Upper lobe of left lung (tissue), 6 donors: ENCODE data around the gene CHDH. TPM values are rescaled to one million over a fixed set of nuclear protein-coding genes. Genes with fewer than 3 reads are reported as not detected.
A peak's percentile ranks its signal among the peaks of the same experiment; 100 is the strongest.

ENCODE experiments used
- ATAC-seq, 2 donors: fragments of 200-7000 bp; cut with Tn5 transposase; one replicate each; pipeline ENCODE4 v1.9.1; 2022; ENCODE audit warnings: mild to moderate bottlenecking in 2 of 2, moderate library complexity in 2 of 2; ENCODE audit not compliant: low FRiP score in 2 of 2
- DNase-seq, 2 donors: peaks; one replicate each; pipeline ENCODE4 v3.0.0-alpha.2; 2019 to 2020
- H3K27ac ChIP-seq, 4 donors: fragments of 200-600 bp; sonication (generic); one replicate each; pipeline ENCODE4 v1.5.1; 2016 to 2019
- H3K27me3 ChIP-seq, 4 donors: fragments of 200-600 bp; sonication (generic); one replicate each; pipeline ENCODE4 v1.5.1; 2017 to 2019
- H3K36me3 ChIP-seq, 4 donors: fragments of 200-600 bp; sonication (generic); one replicate each; pipeline ENCODE4 v1.5.1; 2016 to 2019
- H3K4me1 ChIP-seq, 4 donors: fragments of 200-600 bp; sonication (generic); one replicate each; pipeline ENCODE4 v1.5.1; 2018 to 2019
- H3K4me3 ChIP-seq, 4 donors: fragments of 200-600 bp; sonication (generic); one replicate each; pipeline ENCODE4 v1.5.1; 2017 to 2019; ENCODE audit warnings: mild to moderate bottlenecking in 2 of 4, moderate library complexity in 1 of 4
- H3K9me3 ChIP-seq, 4 donors: fragments of 200-600 bp; sonication (generic); one replicate each; pipeline ENCODE4 v1.5.1; 2018 to 2019
- CTCF ChIP-seq, 6 experiments: fragments of 450-650 bp in 4 of 6; fragments of 200-600 bp in 2 of 6; sonication (generic) in 2 of 6; IDR thresholded peaks; one replicate each; pipeline ENCODE4 v1.5.1; 2016 to 2019; ENCODE audit warnings: antibody characterized with exemption in 6 of 6
- EP300 ChIP-seq, 4 donors: sonication (generic); formaldehyde crosslinking; IDR thresholded peaks; one replicate each; pipeline ENCODE4 v1.5.1; 2017; ENCODE audit warnings: antibody characterized with exemption in 4 of 4, control low read depth in 2 of 4
- POLR2A ChIP-seq, 4 donors: fragments of 450-650 bp; IDR thresholded peaks; one replicate each; pipeline ENCODE4 v1.5.1; 2016 to 2017; ENCODE audit warnings: antibody characterized with exemption in 4 of 4, mild to moderate bottlenecking in 2 of 4
- POLR2AphosphoS5 ChIP-seq, 2 donors: sonication (generic); formaldehyde crosslinking; IDR thresholded peaks; one replicate each; pipeline ENCODE4 v1.5.1; 2017; ENCODE audit warnings: antibody characterized with exemption in 2 of 2
- WGBS, 2 donors: methylation state at CpG; one replicate each; pipeline ENCODE4 v1.1.5; 2017 to 2018; 5-methylcytosine and 5-hydroxymethylcytosine counted together
- total RNA-seq, 6 donors: library from RNA; depleted of rRNA in 4 of 6; stranded (reverse); fragments of >200 nt in 4 of 6; gene quantifications; one replicate each; pipeline versions ENCODE4 v1.1.0 to v1.2.1, GENCODE V29; 2016 to 2021
- donor health status: DM: no; HTN: no; CAD: no; lungs with moderate emphysema.
- donor health status: DM: no; HTN: yes; CAD: no; lungs with severe emphysema.

CHDH gene
- total RNA-seq, 6 donors from 2014 or later, result 9.1 to 20.9 (median 13.9) TPM

DNA sequence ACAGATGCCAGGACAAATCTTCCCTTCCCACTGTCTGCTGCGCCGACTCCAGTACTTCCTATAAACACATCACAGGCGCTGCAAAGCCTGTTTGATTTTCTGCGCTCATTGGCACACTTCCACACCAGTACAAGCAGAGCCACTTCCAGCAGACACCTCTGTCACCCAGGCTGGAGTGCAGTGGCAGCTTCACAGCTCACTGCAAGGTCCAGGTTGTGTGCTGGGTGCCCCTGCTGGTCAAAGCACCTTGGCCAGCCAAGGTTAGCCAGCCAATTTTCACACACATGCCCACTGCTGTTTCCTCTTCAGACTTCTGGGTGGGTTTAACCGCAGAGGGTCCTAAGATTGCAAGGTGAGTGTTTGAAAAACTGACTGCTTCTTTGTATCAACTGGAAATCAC is 4.9 kb downstream of the CHDH start:
- Histone ChIP-seq H3K27ac (no peak overlapping the region), H3K36me3 (no peaks in the 10 kb centered on the region), H3K9me3 (no peaks in the 10 kb centered on the region), H3K4me1 (peaks cover 4 to 47% (median 16%) of the 10 kb centered on the region in 4 donors), H3K27me3 (peaks cover 0 to 1% (median 0%) of the 10 kb centered on the region in 4 donors), H3K4me3 (no peak overlapping the region)
- TF ChIP-seq EP300 (IDR thresholded peaks at IDR 0.05), result no peak
- TF ChIP-seq POLR2A (IDR thresholded peaks at IDR 0.05), result no peak
- TF ChIP-seq POLR2AphosphoS5 (IDR thresholded peaks at IDR 0.05), result no peak
- no peak for TF ChIP-seq CTCF (IDR thresholded peaks at IDR 0.05)
- 79 to 80% methylated on average over 4 to 5 of the region's 5 CpGs for WGBS, 2 donors
- DNase-seq (no peak), ATAC-seq (no peak)

- Histone ChIP-seq H3K4me1 (peaks cover 0 to 9% (median 0%) of the 10 kb centered on the region in 4 donors), H3K36me3 (no peaks in the 10 kb centered on the region), H3K27ac (no peak overlapping the region), H3K9me3 (no peaks in the 10 kb centered on the region), H3K27me3 (no peaks in the 10 kb centered on the region), H3K4me3 (no peak overlapping the region)
- no peak for TF ChIP-seq EP300 (IDR thresholded peaks at IDR 0.05)
- no peak for TF ChIP-seq CTCF (IDR thresholded peaks at IDR 0.05)
- TF ChIP-seq POLR2A (IDR thresholded peaks at IDR 0.05), result no peak
- no peak for TF ChIP-seq POLR2AphosphoS5 (IDR thresholded peaks at IDR 0.05)
- WGBS, 2 donors, result 67 to 93% methylated on average over 2 to 10 of the region's 10 CpGs
- peak; percentile 6 to 42 for ATAC-seq
- DNase-seq, result peak; percentile 54 to 74
Measured at GRCh38 chr3:53837331-53837730, 8.9 kb downstream of the CHDH start.

DNA sequence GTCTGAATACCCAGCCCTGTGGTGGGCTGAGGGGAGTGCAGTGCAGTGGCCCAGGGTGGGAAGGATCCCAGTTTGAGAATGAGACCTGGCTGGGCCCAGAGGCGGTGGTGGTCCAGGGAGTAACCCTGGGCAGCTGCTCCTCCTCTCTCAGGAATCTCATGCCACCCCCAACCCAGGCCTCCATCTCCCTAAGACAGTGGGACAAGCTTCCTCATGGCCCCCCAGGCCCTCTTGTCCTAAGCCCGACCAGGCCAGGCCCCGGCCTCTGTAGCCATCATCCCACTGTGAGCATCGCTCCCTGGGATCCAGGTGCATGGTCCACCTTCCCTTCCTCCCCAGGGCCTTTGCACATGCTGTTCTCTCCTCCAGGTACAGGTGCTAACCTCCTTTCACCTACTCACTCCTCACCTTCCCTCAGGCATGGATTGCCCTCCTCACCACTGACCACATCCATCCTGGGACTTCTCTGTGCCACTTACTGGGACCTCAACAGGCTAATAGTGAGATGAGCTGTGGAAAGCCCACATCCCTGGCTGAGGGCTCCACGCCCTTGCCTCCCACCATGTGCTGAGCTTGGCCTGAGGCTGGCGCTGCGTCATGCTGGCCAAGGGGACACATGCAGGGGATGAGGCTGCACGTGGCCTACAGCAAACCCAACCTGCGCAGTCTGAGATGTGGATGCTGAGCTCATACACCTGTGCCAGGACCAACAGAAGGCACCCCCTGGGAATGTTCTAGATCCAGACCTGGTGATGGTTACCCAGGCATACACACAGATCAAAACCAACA is 9.9 kb downstream of the CHDH start:
- Histone ChIP-seq H3K9me3 (no peaks in the 10 kb centered on the region), H3K27me3 (no peaks in the 10 kb centered on the region), H3K4me3 (no peak overlapping the region), H3K36me3 (no peaks in the 10 kb centered on the region), H3K27ac (no peak overlapping the region), H3K4me1 (peaks cover 0 to 7% (median 0%) of the 10 kb centered on the region in 4 donors)
- no peak for TF ChIP-seq CTCF (IDR thresholded peaks at IDR 0.05)
- no peak for TF ChIP-seq EP300 (IDR thresholded peaks at IDR 0.05)
- no peak for TF ChIP-seq POLR2AphosphoS5 (IDR thresholded peaks at IDR 0.05)
- TF ChIP-seq POLR2A (IDR thresholded peaks at IDR 0.05), result no peak
- DNase-seq, result no peak
- no peak for ATAC-seq
- WGBS, 2 donors, result 95 to 99% methylated on average over 7 to 9 of the region's 9 CpGs

DNA sequence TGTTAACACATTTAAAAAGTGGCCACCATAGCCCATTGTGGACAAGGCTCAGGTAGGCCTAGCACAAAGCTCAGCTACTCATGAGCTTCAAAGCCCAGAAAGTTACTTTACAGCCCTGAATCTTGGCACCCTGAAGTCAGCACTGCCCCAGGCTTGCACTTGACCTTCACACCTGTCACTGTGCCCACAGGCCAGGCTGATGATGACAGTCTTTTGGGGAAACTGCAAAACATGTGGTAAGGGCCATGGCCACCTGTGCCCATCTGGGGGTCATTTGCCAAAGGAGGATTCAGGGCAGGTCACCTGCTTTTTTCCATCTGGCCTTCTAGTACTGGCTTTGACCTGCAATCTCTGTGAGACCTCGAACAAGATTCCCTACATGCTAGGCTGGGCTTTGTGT is 11.0 kb downstream of the CHDH start:
- H3K36me3 ChIP-seq, result no peaks in the 10 kb centered on the region
- no peaks in the 10 kb centered on the region for H3K9me3 ChIP-seq
- 67 to 93% methylated on average over 1 of the region's 1 CpG for WGBS, 2 donors
- no peak overlapping the region for H3K27ac ChIP-seq
- no peak for DNase-seq
- H3K4me3 ChIP-seq, result no peak overlapping the region
- H3K4me1 ChIP-seq, result peaks cover 0 to 7% (median 0%) of the 10 kb centered on the region in 4 donors
- no peak for ATAC-seq
- no peak for TF ChIP-seq EP300 (IDR thresholded peaks at IDR 0.05)
- H3K27me3 ChIP-seq, result no peaks in the 10 kb centered on the region

- Histone ChIP-seq H3K4me1 (peaks cover 0 to 7% (median 0%) of the 10 kb centered on the region in 4 donors), H3K27me3 (no peaks in the 10 kb centered on the region), H3K4me3 (no peak overlapping the region), H3K36me3 (no peaks in the 10 kb centered on the region), H3K9me3 (no peaks in the 10 kb centered on the region), H3K27ac (no peak overlapping the region)
- ATAC-seq (peak in 1 of 2 donors; percentile 50), DNase-seq (no peak)
- TF ChIP-seq CTCF (IDR thresholded peaks at IDR 0.05), result no peak
- no peak for TF ChIP-seq POLR2AphosphoS5 (IDR thresholded peaks at IDR 0.05)
- TF ChIP-seq POLR2A (IDR thresholded peaks at IDR 0.05), result no peak
- no peak for TF ChIP-seq EP300 (IDR thresholded peaks at IDR 0.05)
- WGBS, 2 donors, result 77 to 92% methylated on average over 6 of the region's 6 CpGs
Measured at GRCh38 chr3:53834429-53835095, 11.7 kb downstream of the CHDH start.
